Measurements from ENCODE around the gene CALML3. TPM values are rescaled to one million over a fixed set of nuclear protein-coding genes. Genes with fewer than 3 reads are reported as not detected.

Gene CALML3
- total RNA-seq, 1 experiment from 2014 or later, result not detected

DNA sequence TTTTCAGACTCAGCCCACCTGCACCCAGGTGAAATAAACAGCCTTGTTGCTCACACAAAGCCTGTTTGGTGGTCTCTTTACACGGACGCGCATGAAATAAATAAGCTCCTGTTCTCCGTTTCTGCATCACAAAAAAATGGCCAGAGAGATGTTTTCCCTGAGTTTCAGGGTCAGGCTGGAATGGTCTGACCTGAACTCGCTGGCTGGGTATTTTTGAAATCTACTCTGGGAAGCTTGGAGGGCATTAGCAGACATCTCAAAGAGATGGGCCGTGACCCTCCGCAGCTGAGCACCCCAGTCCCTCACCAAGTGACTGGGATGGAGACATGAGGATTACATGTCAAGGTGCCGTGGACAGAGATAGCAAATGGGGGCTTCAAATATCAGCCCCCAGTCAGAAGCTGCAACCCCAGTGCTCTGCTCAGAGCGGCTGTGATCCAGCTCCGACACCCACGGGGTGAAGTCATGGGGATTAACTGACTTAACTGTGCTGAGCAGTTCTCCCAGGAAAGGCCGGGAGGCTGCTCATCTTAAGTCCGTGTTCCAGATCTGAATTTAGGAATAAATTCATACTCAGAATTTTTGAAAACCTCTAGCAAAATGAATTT is 47.7 kb upstream of the CALML3 start:
- TF ChIP-seq, protein P1, sequence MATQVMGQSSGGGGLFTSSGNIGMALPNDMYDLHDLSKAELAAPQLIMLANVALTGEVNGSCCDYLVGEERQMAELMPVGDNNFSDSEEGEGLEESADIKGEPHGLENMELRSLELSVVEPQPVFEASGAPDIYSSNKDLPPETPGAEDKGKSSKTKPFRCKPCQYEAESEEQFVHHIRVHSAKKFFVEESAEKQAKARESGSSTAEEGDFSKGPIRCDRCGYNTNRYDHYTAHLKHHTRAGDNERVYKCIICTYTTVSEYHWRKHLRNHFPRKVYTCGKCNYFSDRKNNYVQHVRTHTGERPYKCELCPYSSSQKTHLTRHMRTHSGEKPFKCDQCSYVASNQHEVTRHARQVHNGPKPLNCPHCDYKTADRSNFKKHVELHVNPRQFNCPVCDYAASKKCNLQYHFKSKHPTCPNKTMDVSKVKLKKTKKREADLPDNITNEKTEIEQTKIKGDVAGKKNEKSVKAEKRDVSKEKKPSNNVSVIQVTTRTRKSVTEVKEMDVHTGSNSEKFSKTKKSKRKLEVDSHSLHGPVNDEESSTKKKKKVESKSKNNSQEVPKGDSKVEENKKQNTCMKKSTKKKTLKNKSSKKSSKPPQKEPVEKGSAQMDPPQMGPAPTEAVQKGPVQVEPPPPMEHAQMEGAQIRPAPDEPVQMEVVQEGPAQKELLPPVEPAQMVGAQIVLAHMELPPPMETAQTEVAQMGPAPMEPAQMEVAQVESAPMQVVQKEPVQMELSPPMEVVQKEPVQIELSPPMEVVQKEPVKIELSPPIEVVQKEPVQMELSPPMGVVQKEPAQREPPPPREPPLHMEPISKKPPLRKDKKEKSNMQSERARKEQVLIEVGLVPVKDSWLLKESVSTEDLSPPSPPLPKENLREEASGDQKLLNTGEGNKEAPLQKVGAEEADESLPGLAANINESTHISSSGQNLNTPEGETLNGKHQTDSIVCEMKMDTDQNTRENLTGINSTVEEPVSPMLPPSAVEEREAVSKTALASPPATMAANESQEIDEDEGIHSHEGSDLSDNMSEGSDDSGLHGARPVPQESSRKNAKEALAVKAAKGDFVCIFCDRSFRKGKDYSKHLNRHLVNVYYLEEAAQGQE (IDR thresholded peaks at IDR 0.05; ENCODE audit: insufficient read depth in 1 of 2, low read depth in 2 of 2, low read length in 1 of 2), result no peak
- TF ChIP-seq SIN3A (IDR thresholded peaks at IDR 0.05; ENCODE audit: borderline replicate concordance, insufficient read depth, low read depth, low read length), result no peak
- no peak for TF ChIP-seq TCF7L2 (IDR thresholded peaks at IDR 0.05; ENCODE audit: low read depth, low read length)
- TF ChIP-seq POLR2AphosphoS5 (IDR thresholded peaks at IDR 0.05; ENCODE audit: low read depth, low read length), result no peak
- TF ChIP-seq, protein P2, sequence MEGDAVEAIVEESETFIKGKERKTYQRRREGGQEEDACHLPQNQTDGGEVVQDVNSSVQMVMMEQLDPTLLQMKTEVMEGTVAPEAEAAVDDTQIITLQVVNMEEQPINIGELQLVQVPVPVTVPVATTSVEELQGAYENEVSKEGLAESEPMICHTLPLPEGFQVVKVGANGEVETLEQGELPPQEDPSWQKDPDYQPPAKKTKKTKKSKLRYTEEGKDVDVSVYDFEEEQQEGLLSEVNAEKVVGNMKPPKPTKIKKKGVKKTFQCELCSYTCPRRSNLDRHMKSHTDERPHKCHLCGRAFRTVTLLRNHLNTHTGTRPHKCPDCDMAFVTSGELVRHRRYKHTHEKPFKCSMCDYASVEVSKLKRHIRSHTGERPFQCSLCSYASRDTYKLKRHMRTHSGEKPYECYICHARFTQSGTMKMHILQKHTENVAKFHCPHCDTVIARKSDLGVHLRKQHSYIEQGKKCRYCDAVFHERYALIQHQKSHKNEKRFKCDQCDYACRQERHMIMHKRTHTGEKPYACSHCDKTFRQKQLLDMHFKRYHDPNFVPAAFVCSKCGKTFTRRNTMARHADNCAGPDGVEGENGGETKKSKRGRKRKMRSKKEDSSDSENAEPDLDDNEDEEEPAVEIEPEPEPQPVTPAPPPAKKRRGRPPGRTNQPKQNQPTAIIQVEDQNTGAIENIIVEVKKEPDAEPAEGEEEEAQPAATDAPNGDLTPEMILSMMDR (IDR thresholded peaks at IDR 0.05), result no peak
- Histone ChIP-seq H3K27ac (ENCODE audit: low read length) (no peak overlapping the region), H3K36me3 (ENCODE audit: control insufficient read depth, insufficient read depth, low read length) (no peaks in the 10 kb centered on the region), H3K9me3 (ENCODE audit: control insufficient read depth, insufficient read depth, low read depth, low read length) (no peaks in the 10 kb centered on the region), H3K27me3 (ENCODE audit: control insufficient read depth, insufficient read depth, low read length) (no peaks in the 10 kb centered on the region), H3K4me3 (ENCODE audit: low read depth in 2 of 2, low read length in 2 of 2) (no peak overlapping the region), H3K4me1 (ENCODE audit: control insufficient read depth, insufficient read depth, low read length) (no peaks in the 10 kb centered on the region)
- DNase-seq (ENCODE audit: low read depth, low spot score) (no peak), ATAC-seq (no peak)
- POLR2A ChIA-PET, result no interaction called here
- in situ Hi-C loops (cut with HindIII; ENCODE audit: low pct_unique_long_range_greater_than_20kb, low sequenced_read_pairs), result no loop called here
- no TSS peak for BruUV-seq (replicated peaks)
- intact Hi-C loops (cut with micrococcal nuclease; ENCODE audit: unreplicated experiment), result no loop called here
- CTCF ChIA-PET, result no interaction called here

DNA sequence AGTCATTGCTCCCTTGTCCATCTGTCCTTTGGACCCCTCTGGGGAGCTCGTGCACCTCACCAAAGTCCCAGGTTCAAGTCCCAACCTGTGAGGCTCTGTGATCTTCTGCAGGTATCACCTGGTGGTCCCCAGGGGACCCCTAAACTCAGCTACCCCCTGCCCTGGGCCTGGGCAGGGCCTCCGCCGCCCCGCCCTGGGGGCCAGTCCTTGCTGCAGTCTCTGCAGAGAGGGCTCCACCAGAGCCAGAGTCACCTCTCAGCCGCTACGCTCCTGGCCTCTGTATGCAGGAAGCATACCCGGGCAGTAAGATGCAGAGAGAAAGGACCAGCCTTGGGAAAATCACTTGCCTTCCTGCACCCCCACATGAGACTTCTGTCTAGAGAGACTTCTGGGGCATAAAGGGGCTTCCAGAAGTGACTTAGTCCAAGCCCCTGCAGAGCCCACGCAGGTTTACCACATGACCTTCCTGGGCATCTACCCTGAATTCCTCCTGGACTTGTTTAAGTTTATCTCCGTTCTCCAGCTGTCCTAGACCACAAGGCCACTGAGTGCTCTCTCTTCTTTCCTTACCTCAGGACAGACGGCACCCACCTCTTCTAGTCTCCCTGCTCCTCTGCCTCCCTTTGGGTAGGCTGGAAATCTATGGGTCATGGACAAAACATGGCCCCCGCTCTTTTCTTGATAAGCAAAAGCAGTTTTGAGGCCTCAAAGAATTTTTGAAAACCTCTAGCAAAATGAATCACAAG is 46.6 kb upstream of the CALML3 start:
- Histone ChIP-seq H3K4me3 (ENCODE audit: low read depth in 2 of 2, low read length in 2 of 2) (no peak overlapping the region), H3K4me1 (ENCODE audit: control insufficient read depth, insufficient read depth, low read length) (no peaks in the 10 kb centered on the region), H3K36me3 (ENCODE audit: control insufficient read depth, insufficient read depth, low read length) (no peaks in the 10 kb centered on the region), H3K27me3 (ENCODE audit: control insufficient read depth, insufficient read depth, low read length) (no peaks in the 10 kb centered on the region), H3K27ac (ENCODE audit: low read length) (no peak overlapping the region), H3K9me3 (ENCODE audit: control insufficient read depth, insufficient read depth, low read depth, low read length) (no peaks in the 10 kb centered on the region)
- CTCF ChIA-PET, result no interaction called here
- BruUV-seq (replicated peaks), result no TSS peak
- POLR2A ChIA-PET, result no interaction called here
- intact Hi-C loops (cut with micrococcal nuclease; ENCODE audit: unreplicated experiment), result no loop called here
- in situ Hi-C loops (cut with HindIII; ENCODE audit: low pct_unique_long_range_greater_than_20kb, low sequenced_read_pairs), result no loop called here
- no peak for DNase-seq (ENCODE audit: low read depth, low spot score)
- ATAC-seq, result no peak
- no peak for TF ChIP-seq TCF7L2 (IDR thresholded peaks at IDR 0.05; ENCODE audit: low read depth, low read length)
- TF ChIP-seq, protein P1 (IDR thresholded peaks at IDR 0.05; ENCODE audit: insufficient read depth in 1 of 2, low read depth in 2 of 2, low read length in 1 of 2), result no peak
- no peak for TF ChIP-seq SIN3A (IDR thresholded peaks at IDR 0.05; ENCODE audit: borderline replicate concordance, insufficient read depth, low read depth, low read length)
- no peak for TF ChIP-seq POLR2AphosphoS5 (IDR thresholded peaks at IDR 0.05; ENCODE audit: low read depth, low read length)
- TF ChIP-seq, protein P2 (IDR thresholded peaks at IDR 0.05), result no peak
